Epithelial cell of alveolus of lung (primary cell): ENCODE results near the gene MGAT4C. TPM values are rescaled to one million over a fixed set of nuclear protein-coding genes. Genes with fewer than 3 reads are reported as not detected.

Experiments used
- total RNA-seq: library from RNA; depleted of rRNA; stranded (reverse); fragments of >200 nt; gene quantifications from 2 replicates; pipeline ENCODE4 v1.2.1, GENCODE V29; 2015

The MGAT4C gene
- total RNA-seq, result under 0.01 TPM in 1 of 2 replicates, not detected in the other

GRCh38 chr12:86256163-86256562 is at the start of gene MGAT4C:
MGAT4C (minus strand) TSS chr12:86256391.

